ENCODE results near the gene PMEL. TPM values are rescaled to one million over a fixed set of nuclear protein-coding genes. Genes with fewer than 3 reads are reported as not detected.
"Not testable (repeated sequence)": the region's sequence is repeated elsewhere in the genome, so short reads cannot be mapped to it uniquely, and the experiment has no call there.

The PMEL gene
- total and polyA plus RNA-seq, 2 of the 8 experiments (the other 6 are each of a cell fraction or from before 2014, with no cell fraction given), result 120 to 382 TPM

DNA sequence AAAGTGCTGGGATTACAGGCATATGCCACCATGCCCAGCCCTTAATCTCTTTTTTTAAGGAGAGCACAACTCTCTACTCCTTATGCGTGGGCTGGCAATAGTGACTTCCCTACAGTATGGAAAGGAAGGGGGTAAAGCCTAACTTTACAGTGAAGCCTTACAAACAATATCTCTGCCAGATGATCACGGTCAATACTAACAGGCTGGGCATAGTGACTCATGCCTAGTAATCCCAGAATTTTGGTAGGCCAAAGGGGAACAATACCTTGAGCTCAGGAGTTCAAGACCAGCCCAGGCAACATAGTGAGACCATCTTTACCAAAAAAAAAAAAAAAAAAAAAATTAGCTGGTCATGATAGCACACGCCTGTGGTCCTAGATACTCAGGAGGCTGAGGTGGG is 43.7 kb downstream of the PMEL start (continued):
- TF ChIP-seq TEAD4 (IDR thresholded peaks at IDR 0.05; ENCODE audit: low read depth, low read length), result no peak
- no peak for TF ChIP-seq CHD1 (IDR thresholded peaks at IDR 0.05; ENCODE audit: low read depth, low read length)
- TF ChIP-seq RAD21 (IDR thresholded peaks at IDR 0.05 in 1 of 2, conservative IDR thresholded peaks at IDR 0.05 in 1 of 2; ENCODE audit: low read depth in 2 of 2, low read length in 2 of 2), result no peak

DNA sequence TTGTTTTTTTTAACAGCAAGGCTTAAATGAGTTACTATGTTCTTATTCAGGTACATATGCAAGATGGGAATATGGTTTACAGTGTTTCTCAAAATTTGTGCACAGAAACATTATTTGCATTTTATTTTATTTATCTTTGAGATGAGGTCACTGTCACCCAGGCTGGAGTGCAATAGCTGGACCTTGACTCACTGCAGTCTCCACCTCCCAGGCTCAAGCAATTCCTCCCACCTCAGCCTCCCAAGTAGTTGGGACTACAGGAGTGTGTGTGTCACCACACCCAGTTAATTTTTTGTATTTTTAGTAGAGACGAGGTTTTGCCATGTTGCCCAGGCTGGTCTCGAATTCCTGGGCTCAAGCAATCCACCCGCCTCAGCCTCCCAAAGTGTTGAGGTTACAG is 46.8 kb downstream of the PMEL start:
- CTCF ChIA-PET (ENCODE audit: partially characterized antibody); H3K4me1 ChIP-seq (replicated peaks in 1 of 4; ENCODE audit: control insufficient read depth in 3 of 4, insufficient read depth in 4 of 4, low read length in 3 of 4); H2BK12ac ChIP-seq (ENCODE audit: low read depth, low read length); FAIRE-seq; DNase-seq (ENCODE audit: low read depth in 1 of 2, low spot score in 2 of 2); H3K14ac ChIP-seq (ENCODE audit: insufficient read length); H2AK5ac ChIP-seq (ENCODE audit: low read depth, low read length); H3K9ac ChIP-seq (replicated peaks in 1 of 4; ENCODE audit: extremely low read depth in 1 of 4, low read depth in 3 of 4, low read length in 3 of 4); H2BK15ac ChIP-seq (ENCODE audit: low read length); H4K8ac ChIP-seq (ENCODE audit: extremely low read depth, insufficient read depth, low read length); H3K79me1 ChIP-seq (ENCODE audit: low read depth, low read length); H3K4me3 ChIP-seq (ENCODE audit: extremely low read depth in 1 of 4, insufficient read depth in 2 of 4, low read depth in 3 of 4, low read length in 4 of 4); H3K27ac ChIP-seq (ENCODE audit: low read depth, low read length); H3K23ac ChIP-seq (ENCODE audit: insufficient read length); H2BK5ac ChIP-seq (ENCODE audit: low read depth, low read length); H4K5ac ChIP-seq (ENCODE audit: insufficient read length, low read depth, low read length); H4K91ac ChIP-seq (replicated peaks; ENCODE audit: insufficient read length, low read length); H3K4me2 ChIP-seq (ENCODE audit: insufficient read depth in 1 of 2, low read depth in 2 of 2, low read length in 2 of 2); H2AFZ ChIP-seq (ENCODE audit: low read length); H3K27me3 ChIP-seq (replicated peaks in 1 of 4; ENCODE audit: control insufficient read depth in 3 of 4, extremely low read depth in 1 of 4, insufficient read depth in 3 of 4, low read length in 3 of 4); H3K23me2 ChIP-seq (ENCODE audit: low read depth, low read length); H3K4ac ChIP-seq (replicated peaks; ENCODE audit: insufficient read length, low read depth, low read length); H2BK120ac ChIP-seq (replicated peaks; ENCODE audit: low read depth, low read length); H2BK20ac ChIP-seq (ENCODE audit: low read length); H3K56ac ChIP-seq (replicated peaks; ENCODE audit: insufficient read length, low read depth, low read length); H3K18ac ChIP-seq (ENCODE audit: extremely low read depth, low read length); H3K9me3 ChIP-seq (ENCODE audit: insufficient read depth in 2 of 2, low read depth in 1 of 2, low read length in 1 of 2): not testable (repeated sequence)
- H3K36me3 ChIP-seq (ENCODE audit: control insufficient read depth in 2 of 4, insufficient read depth in 4 of 4, low read length in 3 of 4), result peaks cover 0 to 20% (median 2%) of the 10 kb centered on the region in 4 experiments; a peak in 5 of 8 replicates
- H3K79me2 ChIP-seq (ENCODE audit: control insufficient read depth in 1 of 2, insufficient read depth in 2 of 2, low read length in 2 of 2), result peaks cover 10 to 91% of the 10 kb centered on the region in 2 experiments
- WGBS, 2 experiments (ENCODE audit: extremely low coverage in 1 of 2, insufficient coverage in 1 of 2, insufficient read length in 1 of 2, insufficient replicate concordance in 2 of 2, low coverage in 1 of 2, low lambda C conversion rate in 2 of 2, missing lambda C conversion rate in 1 of 2), result 97% methylated on average over 3 of the region's 3 CpGs; no CpG with 5 or more reads in 1 of the 2 experiments
- POLR2A ChIA-PET (ENCODE audit: partially characterized antibody), result interaction anchor here (0.7 kb wide), 1 partner anchor 775 kb away, joined by 3 read pairs; no protein-coding TSS in a partner anchor
- H4K20me1 ChIP-seq (replicated peaks in 1 of 2; ENCODE audit: control insufficient read depth in 1 of 2, insufficient read depth in 2 of 2, low read length in 2 of 2), result peaks cover under 1 to 11% of the 10 kb centered on the region in 2 experiments

All from H1 (cell line).